SK-N-MC (cell line): ENCODE results near the gene BICDL1.

Source experiments
- EZH2 ChIP-seq: fragments of 200-600 bp; sonication (generic); IDR thresholded peaks from one replicate; pipeline ENCODE4 v1.6.1; 2017; ENCODE audit warnings: antibody characterized with exemption
- POLR2AphosphoS5 ChIP-seq: IDR thresholded peaks from 2 replicates; pipeline ENCODE4 v1.6.1; 2012; ENCODE audit warnings: mild to moderate bottlenecking, low read depth, low read length, borderline replicate concordance

DNA sequence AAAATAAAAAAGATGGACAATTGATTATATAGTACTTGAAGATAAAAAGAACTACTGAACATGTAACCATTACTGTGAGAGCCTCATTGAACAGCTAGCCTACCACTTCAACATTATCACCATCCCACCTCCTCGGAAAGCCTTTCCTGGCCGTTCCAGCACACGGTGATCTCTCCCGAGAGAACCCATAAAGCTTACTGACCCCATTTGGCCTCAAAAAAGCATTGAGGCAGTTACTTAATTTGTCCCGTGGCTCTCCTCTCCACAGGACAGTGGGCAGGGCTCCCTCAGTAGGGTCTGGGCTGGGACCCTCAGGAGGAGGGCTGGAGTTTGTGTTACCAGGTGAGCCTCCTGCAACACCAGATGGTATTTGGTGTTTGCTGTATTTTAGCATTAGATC lies 71.7 kb downstream of the BICDL1 start:
- TF ChIP-seq EZH2 (no peak), POLR2AphosphoS5 (no peak)
